K562 (cell line): ENCODE data around the gene SLC6A6. TPM values are rescaled to one million over a fixed set of nuclear protein-coding genes. Genes with fewer than 3 reads are reported as not detected.

Experiments
- BMI1 ChIP-seq: fragments of 150-350 bp; IDR thresholded peaks from 2 replicates; pipeline ENCODE4 v1.6.1; 2014; ENCODE audit warnings: low read length
- BRF2 ChIP-seq: IDR thresholded peaks from 3 replicates; pipeline ENCODE4 v1.6.1; 2011; ENCODE audit warnings: borderline replicate concordance, mild to moderate bottlenecking; ENCODE audit not compliant: insufficient read length, insufficient read depth
- CBX5 ChIP-seq: IDR thresholded peaks from 2 replicates; pipeline ENCODE4 v1.6.1; 2014; ENCODE audit warnings: low read depth, borderline replicate concordance
- DDX20 ChIP-seq: fragments of 450-650 bp; IDR thresholded peaks from 2 replicates; pipeline ENCODE4 v1.6.1; 2016; ENCODE audit warnings: missing genetic modification characterization, low read depth, mild to moderate bottlenecking, missing compliant biosample characterization, moderate library complexity
- EGR1 ChIP-seq: fragments of 450-650 bp; conservative IDR thresholded peaks from 2 replicates; pipeline ENCODE4 v1.6.1; 2017; ENCODE audit warnings: mild to moderate bottlenecking
- ERF ChIP-seq: fragments of 450-650 bp; formaldehyde crosslinking; IDR thresholded peaks from 2 replicates; pipeline ENCODE4 v1.4.0; 2020; ENCODE audit warnings: mild to moderate bottlenecking, mixed read lengths
- ESRRA ChIP-seq: fragments of 450-650 bp; IDR thresholded peaks from 2 replicates; pipeline ENCODE4 v1.6.1; 2014; ENCODE audit warnings: low read depth, mild to moderate bottlenecking, moderate library complexity, borderline replicate concordance
- HNRNPUL1 ChIP-seq: fragments of 200-400 bp; formaldehyde crosslinking; IDR thresholded peaks from 2 replicates; pipeline ENCODE4 v1.6.1; 2017; ENCODE audit warnings: low read length
- KAT2B ChIP-seq: IDR thresholded peaks from one replicate; pipeline ENCODE4 v1.6.1; 2012; ENCODE audit warnings: low read depth, mild to moderate bottlenecking, control low read depth, inconsistent platforms, low read length, moderate library complexity
- KLF10 ChIP-seq: fragments of 250-450 bp; sonication (Bioruptor Pico); IDR thresholded peaks from 2 replicates; pipeline ENCODE4 v1.6.1; 2021; ENCODE audit warnings: matching md5 sums
- NR3C1 ChIP-seq: sonication (generic); formaldehyde crosslinking; IDR thresholded peaks from 2 replicates; pipeline ENCODE4 v1.8.1; 2022; ENCODE audit warnings: missing genetic modification reagents
- POLR2G ChIP-seq: fragments of 200-400 bp; formaldehyde crosslinking; IDR thresholded peaks from 2 replicates; pipeline ENCODE4 v1.6.1; 2017; ENCODE audit warnings: low read depth, mild to moderate bottlenecking, antibody characterized with exemption, low read length, moderate library complexity
- RREB1 ChIP-seq: fragments of 250-450 bp; sonication (Bioruptor Pico); IDR thresholded peaks from 2 replicates; pipeline ENCODE4 v1.4.0; 2020
- SAFB2 ChIP-seq: fragments of 200-400 bp; formaldehyde crosslinking; IDR thresholded peaks from 2 replicates; pipeline ENCODE4 v1.6.1; 2018; ENCODE audit warnings: borderline replicate concordance, low read length, low read depth, moderate library complexity; ENCODE audit not compliant: severe bottlenecking
- SFPQ ChIP-seq: fragments of 200-400 bp; formaldehyde crosslinking; IDR thresholded peaks from 2 replicates; pipeline ENCODE4 v1.6.1; 2017; ENCODE audit warnings: mild to moderate bottlenecking, low read depth, low read length, moderate library complexity
- TBP ChIP-seq: optimal IDR thresholded peaks from 2 replicates; pipeline ENCODE3; 2011; ENCODE audit warnings: low read depth, low read length, improper control_type of control experiment
- XRCC4 ChIP-seq: IDR thresholded peaks from one replicate; pipeline ENCODE4 v1.6.1; 2011; ENCODE audit not compliant: insufficient read depth, insufficient read length; ENCODE audit errors: extremely low read depth
- ZNF121 ChIP-seq: sonication (generic); formaldehyde crosslinking; conservative IDR thresholded peaks from 2 replicates; pipeline ENCODE4 v1.8.0; 2022; ENCODE audit warnings: missing genetic modification reagents
- ZNF253 ChIP-seq: fragments of 250-450 bp; sonication (Bioruptor Pico); conservative IDR thresholded peaks from 2 replicates; pipeline ENCODE4 v1.6.1; 2021; ENCODE audit warnings: mild to moderate bottlenecking
- polyA plus RNA-seq, 8 experiments: library from polyadenylated mRNA; depleted of rRNA in 4 of 8; stranded (reverse) in 5 of 8; unstranded in 3 of 8; fragments of >200 nt; fragmentation: Nextera tagmentation in 2 of 8; fragmentation: Illumina TruSeq in 1 of 8; extraction: Ambion mirVana in 2 of 8; extraction: Trizol in 1 of 8; gene quantifications; 2 replicates each; pipeline versions ENCODE4 v1.2.1 to v1.2.3, GENCODE V29; 2011 to 2014; ENCODE audit warnings: inconsistent platforms in 1 of 8, missing spikeins in 1 of 8
- total RNA-seq, 7 experiments: library from RNA; depleted of rRNA in 6 of 7; stranded (reverse); fragments of >200 nt in 6 of 7; fragmentation: Illumina TruSeq in 2 of 7; extraction: Trizol in 2 of 7; gene quantifications; 2 replicates each; pipeline versions ENCODE4 v1.2.1 to v1.2.3, GENCODE V29; 2011 to 2021; ENCODE audit warnings: low replicate concordance in 1 of 7

SLC6A6 gene
- total and polyA plus RNA-seq, 9 of the 15 experiments (the other 6 are each of a cell fraction or from before 2014, with no cell fraction given): 12.3 to 203 (median 93.2) TPM

GRCh38 chr3:14439501-14440167 is 37.2 kb downstream of the SLC6A6 start (continued):
- TF ChIP-seq SFPQ: no peak
- no peak for TF ChIP-seq KAT2B
- no peak for TF ChIP-seq SAFB2
- no peak for TF ChIP-seq KLF10
- no peak for TF ChIP-seq BRF2
- TF ChIP-seq TBP: no peak
- no peak for TF ChIP-seq POLR2G
- TF ChIP-seq RREB1 (CRISPR knock-in tag): no peak
- TF ChIP-seq DDX20 (tag): no peak
- no peak for TF ChIP-seq ERF (CRISPR knock-in tag)
- no peak for TF ChIP-seq HNRNPUL1
- TF ChIP-seq CBX5: no peak
- TF ChIP-seq ZNF121 (CRISPR knock-in tag): no peak
- TF ChIP-seq ZNF253 (CRISPR knock-in tag): no peak
- TF ChIP-seq EGR1: no peak
- no peak for TF ChIP-seq ESRRA
- TF ChIP-seq NR3C1 (CRISPR knock-in tag): no peak
- TF ChIP-seq BMI1: no peak
- TF ChIP-seq XRCC4: no peak
